Endothelial cell of umbilical vein (primary cell): Measurements from ENCODE around the gene RAB11FIP3. TPM values are rescaled to one million over a fixed set of nuclear protein-coding genes. Genes with fewer than 3 reads are reported as not detected.

Experiments
- BruUV-seq: library from RNA; stranded (reverse); fragments of 400-500 nt; replicated peaks from 2 replicates; lab custom pipeline; 2021; lab: Mats Ljungman, UMichigan
- CTCF ChIA-PET: fragments of 300-600, 350-600 bp; sonication (Branson Sonifier 250); formaldehyde crosslinking; loops from one replicate; lab custom pipeline; 2021; ENCODE audit warnings: antibody characterized with exemption, inconsistent platforms; lab: Charles Lee
- POLR2A ChIA-PET: fragments of 300-600, 350-600 bp; sonication (Branson Sonifier 250); formaldehyde crosslinking; loops from one replicate; lab custom pipeline; 2021; ENCODE audit warnings: antibody characterized with exemption, inconsistent platforms; lab: Charles Lee
- DNase-seq: peaks from one replicate; pipeline ENCODE4 v3.0.0-alpha.2; 2011; ENCODE audit warnings: low read depth, low spot score
- FAIRE-seq: peaks from 2 replicates; lab custom pipeline; 2011; peaks lifted over from hg19 to GRCh38; lab: Jason Lieb, UNC
- H2AFZ ChIP-seq: 2 replicates; pipeline ENCODE4 v1.6.0; 2012; ENCODE audit warnings: low read depth, low read length, control low read depth, inconsistent platforms
- H3K27ac ChIP-seq: 2 replicates; pipeline ENCODE4 v1.5.1; 2011; ENCODE audit warnings: low read depth, mild to moderate bottlenecking, control low read depth, low read length, moderate library complexity; ENCODE audit not compliant: insufficient read depth
- H3K27me3 ChIP-seq, 2 experiments: 2 replicates each; pipeline versions ENCODE4 v1.6.0 to v1.6.1; 2011; ENCODE audit warnings: low read length in 2 of 2, mixed read lengths in 1 of 2; ENCODE audit not compliant: control insufficient read depth in 2 of 2, insufficient read depth in 2 of 2
- H3K36me3 ChIP-seq, 2 experiments: 2 replicates in 1 of 2; 3 replicates in 1 of 2; pipeline ENCODE4 v1.5.1; 2011; ENCODE audit warnings: low read length in 2 of 2, mild to moderate bottlenecking in 1 of 2, moderate library complexity in 1 of 2; ENCODE audit not compliant: control insufficient read depth in 2 of 2, insufficient read depth in 2 of 2; ENCODE audit errors: extremely low read depth in 1 of 2
- H3K4me1 ChIP-seq: 3 replicates; pipeline ENCODE4 v1.5.1; 2011; ENCODE audit warnings: mild to moderate bottlenecking, low read length; ENCODE audit not compliant: control insufficient read depth, insufficient read depth; ENCODE audit errors: extremely low read depth
- H3K4me2 ChIP-seq: 2 replicates; pipeline ENCODE4 v1.6.1; 2011; ENCODE audit warnings: low read length, control low read depth, mixed read lengths; ENCODE audit not compliant: insufficient read depth
- H3K4me3 ChIP-seq, 3 experiments: fragments of 200-600 bp in 1 of 3; sonication (generic), shearing (Covaris generic) in 1 of 3; replicated peaks in 1 of 3; 2 replicates each; pipeline ENCODE4 v1.5.1; 2011 to 2016; ENCODE audit warnings: control low read depth in 3 of 3, low read length in 3 of 3, mild to moderate bottlenecking in 2 of 3, inconsistent platforms in 1 of 3, low read depth in 1 of 3, moderate library complexity in 1 of 3; ENCODE audit not compliant: insufficient read depth in 1 of 3
- H3K79me2 ChIP-seq: 2 replicates; pipeline ENCODE4 v1.6.0; 2012; ENCODE audit warnings: low read length, inconsistent platforms; ENCODE audit not compliant: control insufficient read depth, insufficient read depth
- H3K9ac ChIP-seq: replicated peaks from 2 replicates; pipeline ENCODE3; 2011; ENCODE audit warnings: low read length, control low read depth; ENCODE audit not compliant: insufficient read depth; ENCODE audit errors: extremely low read depth
- H3K9me1 ChIP-seq: replicated peaks from 3 replicates; pipeline ENCODE4 v1.6.0; 2011; ENCODE audit warnings: mild to moderate bottlenecking, low read length; ENCODE audit not compliant: control insufficient read depth, insufficient read depth; ENCODE audit errors: extremely low read depth
- H3K9me3 ChIP-seq: replicated peaks from 2 replicates; pipeline ENCODE4 v1.5.1; 2012; ENCODE audit warnings: low read length, inconsistent platforms; ENCODE audit not compliant: control insufficient read depth, insufficient read depth
- H4K20me1 ChIP-seq: replicated peaks from 2 replicates; pipeline ENCODE3; 2011; ENCODE audit warnings: mild to moderate bottlenecking, low read length; ENCODE audit not compliant: control insufficient read depth, insufficient read depth; ENCODE audit errors: extremely low read depth
- CTCF ChIP-seq, 2 donors: IDR thresholded peaks; 1 replicate in 1 of 2; 2 replicates in 1 of 2; pipeline ENCODE4 v1.5.1; 2011; ENCODE audit warnings: low read length in 2 of 2, mild to moderate bottlenecking in 2 of 2, moderate library complexity in 2 of 2, control low read depth in 1 of 2, inconsistent platforms in 1 of 2, low read depth in 1 of 2; ENCODE audit not compliant: insufficient read depth in 1 of 2; ENCODE audit errors: extremely low read depth in 1 of 2
- FOS ChIP-seq: IDR thresholded peaks from 2 replicates; pipeline ENCODE4 v1.6.1; 2011; ENCODE audit warnings: mild to moderate bottlenecking, low read length, moderate library complexity, borderline replicate concordance; ENCODE audit not compliant: insufficient read depth
- GATA2 ChIP-seq: IDR thresholded peaks from 2 replicates; pipeline ENCODE4 v1.7.0; 2011; ENCODE audit warnings: low read depth, mild to moderate bottlenecking, moderate library complexity, mixed read lengths, low read length; ENCODE audit not compliant: insufficient read length, insufficient read depth
- JUN ChIP-seq: IDR thresholded peaks from 2 replicates; pipeline ENCODE4 v1.6.1; 2011; ENCODE audit warnings: borderline replicate concordance, low read depth; ENCODE audit not compliant: insufficient read length, insufficient read depth
- POLR2A ChIP-seq: IDR thresholded peaks from 2 replicates; pipeline ENCODE4 v1.6.1; 2012; ENCODE audit warnings: low read depth, mild to moderate bottlenecking, control low read depth, low read length
- POLR2AphosphoS5 ChIP-seq: IDR thresholded peaks from 2 replicates; pipeline ENCODE4 v1.6.1; 2012; ENCODE audit warnings: low read depth, mild to moderate bottlenecking, control low read depth, low read length, moderate library complexity; ENCODE audit not compliant: insufficient read depth
- dilution Hi-C: fragments of 300-500 bp; cut with MboI; formaldehyde crosslinking; loops from one replicate; pipeline ENCODE4 v1.15.0; 2019; ENCODE audit warnings: low sequenced_read_pairs; ENCODE audit not compliant: extremely low pct_ligation_motif_present
- intact Hi-C: fragments of 100-400 bp; cut with micrococcal nuclease; formaldehyde crosslinking; loops from one replicate; pipeline ENCODE4 v1.10.0; 2022
- polyA plus RNA-seq, 4 experiments: library from polyadenylated mRNA; depleted of rRNA in 3 of 4; stranded (reverse) in 3 of 4; unstranded in 1 of 4; fragments of >200 nt; gene quantifications; 2 replicates each; pipeline versions ENCODE4 v1.2.1 to v1.2.3, GENCODE V29; 2011 to 2012; ENCODE audit warnings: missing spikeins in 1 of 4
- total RNA-seq: library from RNA; stranded (reverse); gene quantifications from 2 replicates; pipeline ENCODE4 v1.2.3, GENCODE V29; 2021

The RAB11FIP3 gene
- total and polyA plus RNA-seq, 2 donors (not counting 3 experiments of a cell fraction or from before 2014, with no cell fraction given), result 20.5 to 75.9 TPM

DNA sequence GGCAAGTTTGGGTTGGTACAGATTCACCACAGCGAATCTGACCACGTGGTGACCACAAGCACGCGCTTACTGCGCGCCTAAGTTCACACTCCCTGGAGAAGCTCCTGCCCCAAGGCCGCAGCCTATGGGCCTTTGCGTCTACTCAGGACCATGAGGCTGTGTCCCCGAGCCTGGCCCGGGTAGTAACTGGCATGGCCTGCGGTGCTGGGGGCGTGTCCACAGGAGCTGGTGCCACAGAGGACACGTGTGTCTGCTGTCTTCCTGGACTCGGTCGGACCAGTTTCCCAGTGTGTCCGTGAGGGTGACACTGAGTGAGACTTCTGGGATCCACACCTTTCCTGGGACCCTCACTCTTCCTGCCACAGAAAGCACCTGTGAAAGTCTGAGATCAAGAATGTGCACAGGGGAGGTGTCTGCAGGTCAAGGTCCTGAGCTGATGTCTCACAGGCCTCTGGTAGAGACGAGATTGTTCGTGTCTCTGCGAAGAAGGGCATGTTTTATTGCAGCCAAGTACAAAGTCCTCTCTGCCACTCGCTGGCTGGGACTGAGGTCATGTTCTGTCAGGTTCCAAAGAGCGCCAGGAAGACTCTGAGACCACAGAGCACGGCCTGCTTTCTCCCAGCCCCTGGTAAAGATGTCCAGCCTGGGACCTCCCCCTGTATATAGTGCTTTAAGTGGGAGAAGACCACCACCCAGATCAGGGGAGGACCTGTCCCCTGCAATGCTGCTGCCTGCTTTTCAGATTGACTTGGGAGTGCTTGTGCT lies 76.9 kb downstream of the RAB11FIP3 start:
- H3K79me2 ChIP-seq, result no peaks in the 10 kb centered on the region
- intact Hi-C loops, result no loop called here
- peaks cover 0 to 14% of the 10 kb centered on the region in 2 experiments for H3K36me3 ChIP-seq
- H3K9me1 ChIP-seq, result no peaks in the 10 kb centered on the region
- H3K9me3 ChIP-seq, result no peaks in the 10 kb centered on the region
- ChIA-PET CTCF (no interaction called here), POLR2A (no interaction called here)
- no peak overlapping the region for H2AFZ ChIP-seq
- no peak for TF ChIP-seq JUN
- no TSS peak for BruUV-seq
- no peaks in the 10 kb centered on the region for H3K27me3 ChIP-seq
- H3K4me1 ChIP-seq, result no peaks in the 10 kb centered on the region
- dilution Hi-C loops, result no loop called here
- H4K20me1 ChIP-seq, result no peaks in the 10 kb centered on the region
- DNase-seq, result no peak
- H3K4me3 ChIP-seq, result no peak overlapping the region
- H3K4me2 ChIP-seq, result no peak overlapping the region
- H3K27ac ChIP-seq, result no peak overlapping the region
- no peak overlapping the region for H3K9ac ChIP-seq
- no peak for FAIRE-seq

GRCh38 chr16:503150-504071 lies 78.0 kb downstream of the RAB11FIP3 start:
- intact Hi-C loops, result no loop called here
- CTCF ChIA-PET, result no interaction called here
- H3K4me3 ChIP-seq, result no peak overlapping the region
- H3K27me3 ChIP-seq, result no peaks in the 10 kb centered on the region
- dilution Hi-C loops, result no loop called here
- H4K20me1 ChIP-seq, result no peaks in the 10 kb centered on the region
- TF ChIP-seq POLR2A, result no peak
- no peak for TF ChIP-seq POLR2AphosphoS5
- TF ChIP-seq GATA2, result no peak
- no peak for TF ChIP-seq FOS
- TF ChIP-seq CTCF (IDR thresholded peaks at IDR 0.05; ENCODE audit: extremely low read depth in 1 of 2, insufficient read depth in 1 of 2, low read depth in 1 of 2, low read length in 2 of 2), result no peak
- no peak overlapping the region for H3K9ac ChIP-seq
- no peak overlapping the region for H2AFZ ChIP-seq
- H3K4me1 ChIP-seq, result no peaks in the 10 kb centered on the region
- H3K4me2 ChIP-seq, result no peak overlapping the region
- H3K36me3 ChIP-seq, result peaks cover 0 to 11% of the 10 kb centered on the region in 2 experiments
- no peak for DNase-seq
- POLR2A ChIA-PET, result no interaction called here
- H3K27ac ChIP-seq, result no peak overlapping the region
- no peaks in the 10 kb centered on the region for H3K9me3 ChIP-seq
- no peaks in the 10 kb centered on the region for H3K9me1 ChIP-seq
- BruUV-seq, result no TSS peak
- no peak for FAIRE-seq
- H3K79me2 ChIP-seq, result no peaks in the 10 kb centered on the region
